ENCODE results near the gene TAF3.
"Not testable (repeated sequence)": the region's sequence is repeated elsewhere in the genome, so short reads cannot be mapped to it uniquely, and the experiment has no call there.

Gene TAF3

GRCh38 chr10:7794251-7795026 is 23.9 kb upstream of the TAF3 start:
- Histone ChIP-seq H3K4me1 (ENCODE audit: insufficient read depth, low read length) (peaks cover 7% of the 10 kb centered on the region), H3K27me3 (ENCODE audit: insufficient read depth, low read length) (no peaks in the 10 kb centered on the region), H3K9me3 (ENCODE audit: low read length) (no peaks in the 10 kb centered on the region), H3K36me3 (ENCODE audit: insufficient read depth, low read length) (peaks cover 47% of the 10 kb centered on the region), H2AFZ (ENCODE audit: low read depth, low read length) (no peak overlapping the region), H3K4me3 (ENCODE audit: low read length) (no peak overlapping the region)

DNA sequence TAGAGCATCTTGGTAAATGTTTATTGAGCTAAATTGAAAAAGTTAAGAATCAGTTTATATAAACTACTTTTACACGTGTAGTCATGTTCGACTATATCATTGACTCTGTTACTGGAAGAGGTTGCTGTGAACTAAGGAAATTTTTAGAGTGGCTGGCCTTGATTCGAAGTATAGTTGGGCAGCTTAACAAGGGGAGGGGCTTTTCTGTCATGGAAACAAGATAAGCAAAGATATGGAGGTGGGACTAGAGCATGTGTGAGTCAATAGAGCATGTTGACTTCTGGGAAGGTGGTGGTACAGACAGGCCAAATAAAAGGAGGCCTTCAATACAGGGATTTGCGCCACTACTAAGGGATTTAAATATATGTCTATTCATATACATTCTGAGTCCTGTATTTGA is 22.7 kb upstream of the TAF3 start:
- no peak overlapping the region for H3K4me3 ChIP-seq (ENCODE audit: low read length)
- peaks cover 54% of the 10 kb centered on the region for H3K36me3 ChIP-seq (ENCODE audit: insufficient read depth, low read length)
- H3K4me1 ChIP-seq (ENCODE audit: insufficient read depth, low read length), result no peaks in the 10 kb centered on the region
- H2AFZ ChIP-seq (ENCODE audit: low read depth, low read length), result no peak overlapping the region
- H3K27me3 ChIP-seq (ENCODE audit: insufficient read depth, low read length), result no peaks in the 10 kb centered on the region
- H3K9me3 ChIP-seq (ENCODE audit: low read length), result no peaks in the 10 kb centered on the region

DNA sequence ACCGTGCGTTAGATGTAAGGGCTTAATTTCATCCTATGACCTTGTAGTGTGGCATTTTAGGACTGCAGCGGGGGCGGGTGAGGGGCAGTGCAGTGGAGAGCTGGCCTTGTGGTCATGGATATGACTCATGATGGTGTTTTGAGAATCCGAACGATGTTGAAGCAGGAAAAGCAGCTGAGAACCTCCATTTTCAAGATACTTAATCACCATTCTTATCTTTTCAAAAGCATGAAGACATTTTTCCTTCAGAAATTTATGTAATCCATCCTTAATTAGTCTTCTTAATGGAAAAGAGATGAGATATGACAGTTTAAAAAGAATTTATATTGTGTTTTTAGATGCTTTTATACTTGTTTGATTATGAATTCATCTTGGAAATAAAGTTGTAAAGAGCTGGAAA is 20.7 kb upstream of the TAF3 start:
- peaks cover 58% of the 10 kb centered on the region for H3K36me3 ChIP-seq (ENCODE audit: insufficient read depth, low read length)
- H3K4me3 ChIP-seq (ENCODE audit: low read length), result no peak overlapping the region
- H3K9me3 ChIP-seq (ENCODE audit: low read length), result no peaks in the 10 kb centered on the region

GRCh38 chr10:7802606-7803005 is 15.7 kb upstream of the TAF3 start:
- H3K4me3 ChIP-seq (ENCODE audit: low read length), result no peak overlapping the region
- no peak overlapping the region for H2AFZ ChIP-seq (ENCODE audit: low read depth, low read length)
- peaks cover 79% of the 10 kb centered on the region for H3K36me3 ChIP-seq (ENCODE audit: insufficient read depth, low read length)
- H3K9me3 ChIP-seq (ENCODE audit: low read length), result no peaks in the 10 kb centered on the region
- no peaks in the 10 kb centered on the region for H3K27me3 ChIP-seq (ENCODE audit: insufficient read depth, low read length)
- H3K4me1 ChIP-seq (ENCODE audit: insufficient read depth, low read length), result no peaks in the 10 kb centered on the region

More for the DNA sequence above, 20.7 kb upstream of the TAF3 start:
- H3K27me3 ChIP-seq (ENCODE audit: insufficient read depth, low read length), result no peaks in the 10 kb centered on the region
- H2AFZ ChIP-seq (ENCODE audit: low read depth, low read length), result no peak overlapping the region
- no peaks in the 10 kb centered on the region for H3K4me1 ChIP-seq (ENCODE audit: insufficient read depth, low read length)

DNA sequence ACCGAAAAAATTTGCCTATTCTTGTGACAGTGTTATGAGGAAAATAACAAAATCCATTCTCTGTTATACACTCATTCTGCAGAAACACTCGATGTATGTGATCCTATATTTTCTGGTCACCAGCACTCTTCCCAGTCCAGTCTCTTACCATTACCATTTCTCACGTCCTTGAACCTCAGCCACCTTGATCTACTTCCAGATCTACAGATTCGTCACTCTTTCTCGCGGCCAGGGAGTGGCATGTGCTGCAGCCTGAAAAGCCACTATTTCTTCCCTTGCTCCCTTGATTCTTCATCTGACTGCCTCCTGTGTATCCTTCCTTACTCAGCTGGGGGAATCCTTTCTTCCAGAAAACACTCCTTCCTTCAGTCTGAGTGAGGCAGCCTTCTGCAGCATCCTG is 14.1 kb upstream of the TAF3 start:
- Histone ChIP-seq H3K4me3 (ENCODE audit: low read length) (no peak overlapping the region), H2AFZ (ENCODE audit: low read depth, low read length) (no peak overlapping the region), H3K9me3 (ENCODE audit: low read length) (no peaks in the 10 kb centered on the region), H3K27me3 (ENCODE audit: insufficient read depth, low read length) (no peaks in the 10 kb centered on the region), H3K36me3 (ENCODE audit: insufficient read depth, low read length) (peaks cover 75% of the 10 kb centered on the region), H3K4me1 (ENCODE audit: insufficient read depth, low read length) (no peaks in the 10 kb centered on the region)

GRCh38 chr10:7804741-7805140 is 13.6 kb upstream of the TAF3 start:
- Histone ChIP-seq H2AFZ (ENCODE audit: low read depth, low read length) (no peak overlapping the region), H3K36me3 (ENCODE audit: insufficient read depth, low read length) (peaks cover 70% of the 10 kb centered on the region), H3K9me3 (ENCODE audit: low read length) (no peaks in the 10 kb centered on the region)

GRCh38 chr10:7808686-7809267 is 9.5 kb upstream of the TAF3 start:
- Histone ChIP-seq H3K4me3 (ENCODE audit: low read length) (no peak overlapping the region), H3K27me3 (ENCODE audit: insufficient read depth, low read length) (no peaks in the 10 kb centered on the region), H3K4me1 (ENCODE audit: insufficient read depth, low read length) (no peaks in the 10 kb centered on the region), H3K9me3 (ENCODE audit: low read length) (no peaks in the 10 kb centered on the region), H2AFZ (ENCODE audit: low read depth, low read length) (no peak overlapping the region), H3K36me3 (ENCODE audit: insufficient read depth, low read length) (peaks cover 35% of the 10 kb centered on the region)

More at GRCh38 chr10:7804741-7805140, 13.6 kb upstream of the TAF3 start:
- H3K4me3 ChIP-seq (ENCODE audit: low read length), result no peak overlapping the region
- H3K27me3 ChIP-seq (ENCODE audit: insufficient read depth, low read length), result no peaks in the 10 kb centered on the region
- H3K4me1 ChIP-seq (ENCODE audit: insufficient read depth, low read length), result no peaks in the 10 kb centered on the region

GRCh38 chr10:7810443-7810842 is 7.9 kb upstream of the TAF3 start:
- H3K4me1 ChIP-seq (ENCODE audit: insufficient read depth, low read length), result no peaks in the 10 kb centered on the region
- peaks cover 20% of the 10 kb centered on the region for H3K36me3 ChIP-seq (ENCODE audit: insufficient read depth, low read length)
- H3K9me3 ChIP-seq (ENCODE audit: low read length), result no peaks in the 10 kb centered on the region
- H3K27me3 ChIP-seq (ENCODE audit: insufficient read depth, low read length), result no peaks in the 10 kb centered on the region
- H3K4me3 ChIP-seq (ENCODE audit: low read length), result no peak overlapping the region
- H2AFZ ChIP-seq (ENCODE audit: low read depth, low read length), result no peak overlapping the region

- Histone ChIP-seq H3K4me1 (ENCODE audit: insufficient read depth, low read length) (no peaks in the 10 kb centered on the region), H3K9me3 (ENCODE audit: low read length) (no peaks in the 10 kb centered on the region), H2AFZ (ENCODE audit: low read depth, low read length) (no peak overlapping the region), H3K4me3 (ENCODE audit: low read length) (no peak overlapping the region), H3K36me3 (ENCODE audit: insufficient read depth, low read length) (peaks cover 17% of the 10 kb centered on the region), H3K27me3 (ENCODE audit: insufficient read depth, low read length) (no peaks in the 10 kb centered on the region)
These were observed 7.3 kb upstream of the TAF3 start for GRCh38 chr10:7811000-7811399.

- not testable (repeated sequence) for H3K4me1 ChIP-seq (ENCODE audit: insufficient read depth, low read length)
- H3K36me3 ChIP-seq (ENCODE audit: insufficient read depth, low read length), result peaks cover 14% of the 10 kb centered on the region
These were observed 6.6 kb upstream of the TAF3 start for GRCh38 chr10:7811743-7812142.

GRCh38 chr10:7813481-7813880 is 4.8 kb upstream of the TAF3 start:
- peaks cover 4% of the 10 kb centered on the region for H3K4me1 ChIP-seq (ENCODE audit: insufficient read depth, low read length)
- H3K4me3 ChIP-seq (ENCODE audit: low read length), result no peak overlapping the region
- no peak overlapping the region for H2AFZ ChIP-seq (ENCODE audit: low read depth, low read length)
- no peaks in the 10 kb centered on the region for H3K9me3 ChIP-seq (ENCODE audit: low read length)
- H3K27me3 ChIP-seq (ENCODE audit: insufficient read depth, low read length), result no peaks in the 10 kb centered on the region
- H3K36me3 ChIP-seq (ENCODE audit: insufficient read depth, low read length), result peaks cover 3% of the 10 kb centered on the region

More at GRCh38 chr10:7811743-7812142, 6.6 kb upstream of the TAF3 start:
- H3K9me3 ChIP-seq (ENCODE audit: low read length); H3K27me3 ChIP-seq (ENCODE audit: insufficient read depth, low read length); H2AFZ ChIP-seq (ENCODE audit: low read depth, low read length); H3K4me3 ChIP-seq (ENCODE audit: low read length): not testable (repeated sequence)

DNA sequence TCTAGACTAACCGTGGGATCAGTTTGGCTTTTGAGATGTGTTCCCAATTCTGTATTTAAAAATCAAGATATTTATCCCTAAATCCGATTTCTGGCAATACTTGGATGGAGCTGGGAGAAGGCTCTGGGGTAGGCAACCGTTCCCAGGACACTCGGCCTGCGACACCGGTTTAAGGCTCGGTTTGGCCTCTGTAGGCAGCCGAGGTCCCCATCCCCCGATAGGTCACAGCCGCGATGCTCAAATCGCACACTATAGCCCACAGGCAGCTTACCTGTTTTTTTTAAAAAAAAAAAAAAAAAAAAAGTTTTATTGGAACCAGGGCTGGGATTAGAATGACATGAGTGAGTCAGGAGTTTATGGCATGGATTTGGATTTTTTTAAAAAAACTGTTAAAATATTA is 729 bp upstream of the TAF3 start:
- peaks cover 17% of the 10 kb centered on the region for H3K4me1 ChIP-seq (ENCODE audit: insufficient read depth, low read length)
- no peaks in the 10 kb centered on the region for H3K36me3 ChIP-seq (ENCODE audit: insufficient read depth, low read length)
- H3K27me3 ChIP-seq (ENCODE audit: insufficient read depth, low read length), result no peaks in the 10 kb centered on the region
- H3K4me3 ChIP-seq (ENCODE audit: low read length), result peak overlapping the region; percentile 95
- H2AFZ ChIP-seq (ENCODE audit: low read depth, low read length), result peak overlapping the region; percentile 96
- H3K9me3 ChIP-seq (ENCODE audit: low read length), result no peaks in the 10 kb centered on the region

GRCh38 chr10:7817984-7818294 is 366 bp upstream of the TAF3 start:
- H2AFZ ChIP-seq (ENCODE audit: low read depth, low read length), result peak overlapping the region; percentile 96
- H3K27me3 ChIP-seq (ENCODE audit: insufficient read depth, low read length), result no peaks in the 10 kb centered on the region

DNA sequence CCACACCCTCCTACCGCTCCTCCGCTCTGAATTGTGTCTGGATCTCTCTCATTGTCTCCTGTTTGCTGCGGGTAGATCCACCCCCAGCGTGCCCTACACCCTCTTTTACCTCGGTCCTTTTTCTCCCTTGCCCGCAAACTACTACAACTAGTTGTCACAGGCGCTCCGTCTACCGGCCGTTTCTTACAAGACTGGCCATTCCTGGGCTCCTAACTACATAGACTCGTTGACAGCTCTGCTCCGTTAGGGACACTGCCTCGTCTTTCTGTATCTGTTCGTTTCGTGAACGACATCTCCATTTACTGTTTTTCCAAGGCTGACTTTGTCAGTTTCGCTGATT is 786 bp downstream of the TAF3 start:
- peaks cover 17% of the 10 kb centered on the region for H3K4me1 ChIP-seq (ENCODE audit: insufficient read depth, low read length)
- H3K27me3 ChIP-seq (ENCODE audit: insufficient read depth, low read length), result no peaks in the 10 kb centered on the region
- peak overlapping the region; percentile 96 for H2AFZ ChIP-seq (ENCODE audit: low read depth, low read length)
- H3K9me3 ChIP-seq (ENCODE audit: low read length), result no peaks in the 10 kb centered on the region
- peaks cover under 1% of the 10 kb centered on the region for H3K36me3 ChIP-seq (ENCODE audit: insufficient read depth, low read length)
- peak overlapping the region; percentile 95 for H3K4me3 ChIP-seq (ENCODE audit: low read length)

More at GRCh38 chr10:7817984-7818294, 366 bp upstream of the TAF3 start:
- Histone ChIP-seq H3K36me3 (ENCODE audit: insufficient read depth, low read length) (no peaks in the 10 kb centered on the region), H3K4me1 (ENCODE audit: insufficient read depth, low read length) (peaks cover 17% of the 10 kb centered on the region), H3K9me3 (ENCODE audit: low read length) (no peaks in the 10 kb centered on the region), H3K4me3 (ENCODE audit: low read length) (peak overlapping the region; percentile 95)

Data from neuron (in vitro differentiated cells).